Panc1 (cell line): ENCODE data around the gene LYZL1. TPM values are rescaled to one million over a fixed set of nuclear protein-coding genes. Genes with fewer than 3 reads are reported as not detected.

Experiments used
- ATAC-seq: fragments of 200-7000 bp; cut with Tn5 transposase; 2 replicates; pipeline ENCODE4 v1.9.1; 2020; ENCODE audit warnings: mild to moderate bottlenecking, moderate library complexity
- BruUV-seq: library from RNA; stranded (reverse); fragments of 400-500 nt; replicated peaks from 2 replicates; lab custom pipeline; 2021; lab: Mats Ljungman, UMichigan
- CTCF ChIA-PET: fragments of 300-600 bp; sonication (Branson Sonifier 250); formaldehyde crosslinking; loops from one replicate; lab custom pipeline; 2022; ENCODE audit warnings: antibody characterized with exemption; lab: Charles Lee
- POLR2A ChIA-PET: fragments of 300-600 bp; sonication (Branson Sonifier 250); formaldehyde crosslinking; loops from one replicate; lab custom pipeline; 2022; ENCODE audit warnings: antibody characterized with exemption; lab: Charles Lee
- DNase-seq: peaks from one replicate; pipeline ENCODE4 v3.0.0-alpha.2; 2010; ENCODE audit warnings: low read depth, low spot score
- H3K27ac ChIP-seq: 2 replicates; pipeline ENCODE4 v1.5.1; 2011; ENCODE audit warnings: mild to moderate bottlenecking, low read length, inconsistent platforms
- H3K27me3 ChIP-seq: fragments of 200-500 bp; sonication (Bioruptor generic); 2 replicates; pipeline ENCODE4 v1.6.0; 2014; ENCODE audit warnings: low read length, inconsistent platforms; ENCODE audit not compliant: control insufficient read depth, insufficient read depth
- H3K36me3 ChIP-seq: fragments of 200-500 bp; sonication (Bioruptor generic); 2 replicates; pipeline ENCODE4 v1.5.1; 2014; ENCODE audit warnings: inconsistent platforms, mild to moderate bottlenecking, low read length, moderate library complexity; ENCODE audit not compliant: control insufficient read depth, insufficient read depth
- H3K4me1 ChIP-seq: 2 replicates; pipeline ENCODE4 v1.5.1; 2011; ENCODE audit warnings: inconsistent platforms, mild to moderate bottlenecking, low read length, moderate library complexity; ENCODE audit not compliant: control insufficient read depth, insufficient read depth
- H3K4me3 ChIP-seq, 2 experiments: 2 replicates each; pipeline ENCODE4 v1.5.1; 2011 to 2012; ENCODE audit warnings: low read depth in 2 of 2, low read length in 2 of 2, mild to moderate bottlenecking in 2 of 2, inconsistent platforms in 1 of 2, moderate library complexity in 1 of 2
- H3K9me3 ChIP-seq: fragments of 200-500 bp; sonication (Bioruptor generic); 2 replicates; pipeline ENCODE4 v1.5.1; 2014; ENCODE audit warnings: low read depth, mild to moderate bottlenecking, inconsistent platforms, low read length, moderate library complexity; ENCODE audit not compliant: control insufficient read depth, insufficient read depth
- CTCF ChIP-seq: fragments of 450-650 bp; IDR thresholded peaks from 2 replicates; pipeline ENCODE4 v1.5.1; 2017; ENCODE audit warnings: mild to moderate bottlenecking
- POLR2AphosphoS5 ChIP-seq: IDR thresholded peaks from 2 replicates; pipeline ENCODE4 v1.6.1; 2012; ENCODE audit warnings: mild to moderate bottlenecking, low read depth, low read length, moderate library complexity
- SIN3A ChIP-seq: IDR thresholded peaks from 2 replicates; pipeline ENCODE4 v1.6.1; 2012; ENCODE audit warnings: low read depth, mild to moderate bottlenecking, low read length, moderate library complexity, borderline replicate concordance; ENCODE audit not compliant: insufficient read depth
- TCF7L2 ChIP-seq: IDR thresholded peaks from 2 replicates; pipeline ENCODE4 v1.6.1; 2011; ENCODE audit warnings: mild to moderate bottlenecking, low read depth, low read length, inconsistent platforms
- in situ Hi-C: cut with HindIII; loops from 2 replicates; pipeline ENCODE4 v1.10.0; 2016; ENCODE audit warnings: low sequenced_read_pairs, low pct_unique_long_range_greater_than_20kb
- intact Hi-C: fragments of 100-400 bp; cut with micrococcal nuclease; formaldehyde crosslinking; loops from one replicate; pipeline ENCODE4 v1.10.0; 2022; ENCODE audit not compliant: unreplicated experiment
- total RNA-seq: library from RNA; stranded (reverse); gene quantifications from one replicate; pipeline ENCODE4 v1.2.1, GENCODE V29; 2021; ENCODE audit not compliant: unreplicated experiment
- TF ChIP-seq, protein P1 (sequence below), 2 experiments: IDR thresholded peaks; 2 replicates each; pipeline ENCODE4 v1.6.1; 2011 to 2012; ENCODE audit warnings: low read depth in 2 of 2, control low read depth in 1 of 2, low read length in 1 of 2, mild to moderate bottlenecking in 1 of 2, moderate library complexity in 1 of 2; ENCODE audit not compliant: insufficient read depth in 1 of 2

LYZL1 gene
- total RNA-seq, 1 experiment from 2014 or later, result not detected

DNA sequence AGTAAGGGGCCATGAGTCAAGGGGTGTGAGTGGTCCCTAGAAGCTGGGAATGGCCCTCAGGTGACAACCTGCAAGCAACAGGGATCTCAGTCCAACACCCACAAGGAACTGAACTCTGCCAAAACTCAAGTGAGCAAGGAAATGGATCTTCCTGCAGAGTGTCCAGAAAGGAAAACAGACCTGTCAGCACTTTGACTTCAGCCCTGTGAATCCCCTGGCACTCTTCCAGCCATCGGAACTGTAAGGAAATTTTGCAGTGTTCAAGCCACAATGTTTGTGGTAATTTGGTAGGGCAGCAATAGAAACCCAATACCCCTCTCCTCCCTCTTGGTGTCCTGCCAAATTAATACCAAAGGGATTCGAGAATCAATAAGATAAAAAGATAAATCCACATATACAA is 6.9 kb downstream of the LYZL1 start:
- no peak for DNase-seq
- Histone ChIP-seq H3K36me3 (no peaks in the 10 kb centered on the region), H3K4me3 (no peak overlapping the region), H3K27me3 (no peaks in the 10 kb centered on the region), H3K27ac (no peak overlapping the region), H3K4me1 (no peaks in the 10 kb centered on the region), H3K9me3 (no peaks in the 10 kb centered on the region)
- POLR2A ChIA-PET, result no interaction called here
- TF ChIP-seq CTCF, result no peak
- no peak for TF ChIP-seq POLR2AphosphoS5
- TF ChIP-seq, protein P1, sequence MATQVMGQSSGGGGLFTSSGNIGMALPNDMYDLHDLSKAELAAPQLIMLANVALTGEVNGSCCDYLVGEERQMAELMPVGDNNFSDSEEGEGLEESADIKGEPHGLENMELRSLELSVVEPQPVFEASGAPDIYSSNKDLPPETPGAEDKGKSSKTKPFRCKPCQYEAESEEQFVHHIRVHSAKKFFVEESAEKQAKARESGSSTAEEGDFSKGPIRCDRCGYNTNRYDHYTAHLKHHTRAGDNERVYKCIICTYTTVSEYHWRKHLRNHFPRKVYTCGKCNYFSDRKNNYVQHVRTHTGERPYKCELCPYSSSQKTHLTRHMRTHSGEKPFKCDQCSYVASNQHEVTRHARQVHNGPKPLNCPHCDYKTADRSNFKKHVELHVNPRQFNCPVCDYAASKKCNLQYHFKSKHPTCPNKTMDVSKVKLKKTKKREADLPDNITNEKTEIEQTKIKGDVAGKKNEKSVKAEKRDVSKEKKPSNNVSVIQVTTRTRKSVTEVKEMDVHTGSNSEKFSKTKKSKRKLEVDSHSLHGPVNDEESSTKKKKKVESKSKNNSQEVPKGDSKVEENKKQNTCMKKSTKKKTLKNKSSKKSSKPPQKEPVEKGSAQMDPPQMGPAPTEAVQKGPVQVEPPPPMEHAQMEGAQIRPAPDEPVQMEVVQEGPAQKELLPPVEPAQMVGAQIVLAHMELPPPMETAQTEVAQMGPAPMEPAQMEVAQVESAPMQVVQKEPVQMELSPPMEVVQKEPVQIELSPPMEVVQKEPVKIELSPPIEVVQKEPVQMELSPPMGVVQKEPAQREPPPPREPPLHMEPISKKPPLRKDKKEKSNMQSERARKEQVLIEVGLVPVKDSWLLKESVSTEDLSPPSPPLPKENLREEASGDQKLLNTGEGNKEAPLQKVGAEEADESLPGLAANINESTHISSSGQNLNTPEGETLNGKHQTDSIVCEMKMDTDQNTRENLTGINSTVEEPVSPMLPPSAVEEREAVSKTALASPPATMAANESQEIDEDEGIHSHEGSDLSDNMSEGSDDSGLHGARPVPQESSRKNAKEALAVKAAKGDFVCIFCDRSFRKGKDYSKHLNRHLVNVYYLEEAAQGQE (IDR thresholded peaks at IDR 0.05; ENCODE audit: insufficient read depth in 1 of 2, low read depth in 2 of 2, low read length in 1 of 2), result no peak
- no peak for TF ChIP-seq TCF7L2
- no TSS peak for BruUV-seq
- no peak for ATAC-seq
- intact Hi-C loops (no loop called here), in situ Hi-C loops (no loop called here)
- CTCF ChIA-PET, result no interaction called here

DNA sequence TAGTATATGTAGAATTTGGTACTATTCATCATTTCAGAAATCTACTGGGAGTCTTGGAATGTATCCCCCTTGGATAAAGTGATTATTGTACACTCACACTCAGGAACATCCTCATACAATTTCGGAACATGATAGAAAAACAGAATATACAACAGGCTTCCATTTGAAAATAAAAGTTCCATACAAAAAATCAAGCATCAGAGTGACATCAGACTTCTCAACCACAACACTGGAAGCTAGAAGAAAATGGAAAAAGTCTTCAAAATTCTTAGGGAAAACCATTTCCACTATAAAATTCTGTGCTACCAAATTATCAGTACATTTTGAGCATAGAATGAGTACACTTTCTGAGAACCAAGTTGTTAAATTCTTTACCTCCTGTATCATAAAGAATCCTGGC is 8.8 kb downstream of the LYZL1 start:
- no peaks in the 10 kb centered on the region for H3K9me3 ChIP-seq
- in situ Hi-C loops, result no loop called here

More for the DNA sequence above, 8.8 kb downstream of the LYZL1 start:
- no peaks in the 10 kb centered on the region for H3K4me1 ChIP-seq
- no peaks in the 10 kb centered on the region for H3K36me3 ChIP-seq
- DNase-seq (no peak), ATAC-seq (no peak)
- BruUV-seq, result no TSS peak
- intact Hi-C loops, result no loop called here
- TF ChIP-seq POLR2AphosphoS5 (no peak), TCF7L2 (no peak), CTCF (no peak), SIN3A (no peak)
- TF ChIP-seq, protein P1 (IDR thresholded peaks at IDR 0.05; ENCODE audit: insufficient read depth in 1 of 2, low read depth in 2 of 2, low read length in 1 of 2), result no peak
- ChIA-PET POLR2A (no interaction called here), CTCF (no interaction called here)
- no peak overlapping the region for H3K4me3 ChIP-seq
- no peak overlapping the region for H3K27ac ChIP-seq
- H3K27me3 ChIP-seq, result no peaks in the 10 kb centered on the region
